Measurements from ENCODE around the gene DNHD1.

DNHD1 gene

DNA sequence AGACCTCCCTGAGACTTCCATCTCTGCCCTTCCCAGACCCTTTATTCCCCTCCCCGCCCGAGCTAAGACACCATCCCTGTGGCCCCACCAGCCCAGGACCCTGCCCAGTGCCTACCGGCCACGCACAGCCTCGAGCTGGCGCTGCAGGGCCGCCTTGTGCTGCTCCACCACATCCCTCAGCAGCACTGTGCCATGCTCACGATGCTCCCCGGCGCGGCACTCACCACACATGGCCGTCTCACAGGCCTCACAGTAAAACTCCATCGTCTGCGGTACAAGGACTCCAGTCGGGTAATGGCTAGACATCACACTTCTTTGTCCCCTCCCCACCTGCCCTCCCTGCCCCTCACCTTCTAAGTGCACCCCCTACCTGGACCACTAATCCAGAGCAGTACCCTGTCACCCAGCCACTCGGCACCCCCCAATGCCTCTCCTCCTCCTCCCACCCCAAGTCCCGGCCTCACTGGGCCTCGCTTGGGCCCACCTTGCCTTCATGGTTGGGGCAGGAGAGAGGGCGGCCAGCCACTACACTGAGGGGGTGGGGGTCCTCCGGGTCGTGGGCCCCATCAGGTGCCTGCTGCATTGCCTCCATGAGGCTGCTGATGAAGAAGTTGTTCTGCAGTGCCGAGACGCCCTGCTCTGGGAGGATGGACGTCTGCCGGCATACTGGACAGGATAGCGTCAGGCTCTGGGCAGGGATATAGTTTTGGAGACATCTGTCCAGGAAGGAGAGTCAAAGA lies 39.3 kb upstream of the DNHD1 start:
- H2AFZ ChIP-seq (ENCODE audit: low read length): no peak overlapping the region
- no peaks in the 10 kb centered on the region for H3F3A ChIP-seq (ENCODE audit: low read depth)
- TF ChIP-seq, protein P1, sequence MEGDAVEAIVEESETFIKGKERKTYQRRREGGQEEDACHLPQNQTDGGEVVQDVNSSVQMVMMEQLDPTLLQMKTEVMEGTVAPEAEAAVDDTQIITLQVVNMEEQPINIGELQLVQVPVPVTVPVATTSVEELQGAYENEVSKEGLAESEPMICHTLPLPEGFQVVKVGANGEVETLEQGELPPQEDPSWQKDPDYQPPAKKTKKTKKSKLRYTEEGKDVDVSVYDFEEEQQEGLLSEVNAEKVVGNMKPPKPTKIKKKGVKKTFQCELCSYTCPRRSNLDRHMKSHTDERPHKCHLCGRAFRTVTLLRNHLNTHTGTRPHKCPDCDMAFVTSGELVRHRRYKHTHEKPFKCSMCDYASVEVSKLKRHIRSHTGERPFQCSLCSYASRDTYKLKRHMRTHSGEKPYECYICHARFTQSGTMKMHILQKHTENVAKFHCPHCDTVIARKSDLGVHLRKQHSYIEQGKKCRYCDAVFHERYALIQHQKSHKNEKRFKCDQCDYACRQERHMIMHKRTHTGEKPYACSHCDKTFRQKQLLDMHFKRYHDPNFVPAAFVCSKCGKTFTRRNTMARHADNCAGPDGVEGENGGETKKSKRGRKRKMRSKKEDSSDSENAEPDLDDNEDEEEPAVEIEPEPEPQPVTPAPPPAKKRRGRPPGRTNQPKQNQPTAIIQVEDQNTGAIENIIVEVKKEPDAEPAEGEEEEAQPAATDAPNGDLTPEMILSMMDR (conservative IDR thresholded peaks at IDR 0.05; ENCODE audit: low read length): no peak
- TF ChIP-seq EZH2phosphoT487 (IDR thresholded peaks at IDR 0.05; ENCODE audit: borderline replicate concordance): no peak
- no peaks in the 10 kb centered on the region for H3K79me2 ChIP-seq (ENCODE audit: insufficient read depth, low read length)
- no peak overlapping the region for H3K9ac ChIP-seq (ENCODE audit: low read depth, low read length, poor library complexity, severe bottlenecking)
- H3K27me3 ChIP-seq (ENCODE audit: insufficient read depth, low read length, poor library complexity, severe bottlenecking): no peaks in the 10 kb centered on the region
- H3K4me3 ChIP-seq (ENCODE audit: low read length, poor library complexity, severe bottlenecking): no peak overlapping the region
- no peak overlapping the region for H3K4me2 ChIP-seq (ENCODE audit: low read depth, low read length, poor library complexity, severe bottlenecking)
- H3K9me3 ChIP-seq (ENCODE audit: insufficient read depth, low read depth, low read length): no peaks in the 10 kb centered on the region
- peaks cover 9% of the 10 kb centered on the region; the same call in 1 of the 2 replicates for H3K36me3 ChIP-seq (ENCODE audit: insufficient read depth, low read length)
- H3K9me2 ChIP-seq (replicated peaks; ENCODE audit: low read depth, low read length): no peaks in the 10 kb centered on the region
- no peaks in the 10 kb centered on the region for H4K20me1 ChIP-seq (ENCODE audit: insufficient read depth, low read length, poor library complexity, severe bottlenecking)
- no peaks in the 10 kb centered on the region for H3K4me1 ChIP-seq (ENCODE audit: insufficient read depth, low read length, poor library complexity, severe bottlenecking)

DNA sequence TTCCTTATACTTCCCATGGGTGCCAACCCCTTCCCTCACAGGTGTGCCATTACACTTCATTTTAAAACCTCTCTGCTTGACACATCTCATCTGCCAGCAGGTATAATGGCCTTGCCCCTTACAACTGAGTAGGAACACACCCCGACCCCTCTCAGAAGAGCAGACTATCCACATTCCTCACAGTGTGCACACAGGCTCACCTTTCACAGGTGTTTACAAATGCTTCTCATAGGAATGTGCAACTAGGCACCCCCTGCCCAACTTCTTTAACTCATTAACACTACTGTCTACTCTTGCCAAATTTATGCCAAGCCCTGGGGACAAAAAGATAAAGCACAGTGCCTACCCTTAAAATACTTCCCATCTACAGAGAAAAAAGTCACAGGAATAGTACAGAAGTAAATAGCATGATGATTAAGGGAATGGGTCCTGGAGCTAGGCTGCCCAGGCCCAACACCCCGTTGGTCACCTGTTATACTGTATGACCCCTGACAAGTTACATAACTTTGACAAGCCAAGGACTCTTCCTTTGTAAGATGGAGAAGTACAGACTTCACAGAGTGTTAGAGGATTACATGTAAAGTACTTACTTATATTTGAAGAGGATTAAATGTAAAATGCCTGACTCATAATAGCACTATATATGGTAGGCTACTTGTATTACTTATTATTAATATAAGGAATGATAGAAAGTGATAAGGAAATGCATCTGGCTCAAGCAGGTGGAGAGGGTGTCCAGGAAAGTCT lies 38.6 kb upstream of the DNHD1 start:
- Histone ChIP-seq H3K9me3 (ENCODE audit: insufficient read depth, low read depth, low read length) (no peaks in the 10 kb centered on the region), H3K4me2 (ENCODE audit: low read depth, low read length, poor library complexity, severe bottlenecking) (no peak overlapping the region), H3K27me3 (ENCODE audit: insufficient read depth, low read length, poor library complexity, severe bottlenecking) (no peaks in the 10 kb centered on the region), H3K4me1 (ENCODE audit: insufficient read depth, low read length, poor library complexity, severe bottlenecking) (no peaks in the 10 kb centered on the region), H3K79me2 (ENCODE audit: insufficient read depth, low read length) (no peaks in the 10 kb centered on the region), H3F3A (ENCODE audit: low read depth) (no peaks in the 10 kb centered on the region), H3K9ac (ENCODE audit: low read depth, low read length, poor library complexity, severe bottlenecking) (no peak overlapping the region), H3K9me2 (replicated peaks; ENCODE audit: low read depth, low read length) (no peaks in the 10 kb centered on the region), H2AFZ (ENCODE audit: low read length) (no peak overlapping the region), H4K20me1 (ENCODE audit: insufficient read depth, low read length, poor library complexity, severe bottlenecking) (no peaks in the 10 kb centered on the region), H3K4me3 (ENCODE audit: low read length, poor library complexity, severe bottlenecking) (no peak overlapping the region), H3K36me3 (ENCODE audit: insufficient read depth, low read length) (peaks cover 9% of the 10 kb centered on the region; the same call in 1 of the 2 replicates)
- TF ChIP-seq, protein P1 (conservative IDR thresholded peaks at IDR 0.05; ENCODE audit: low read length): no peak
- TF ChIP-seq EZH2phosphoT487 (IDR thresholded peaks at IDR 0.05; ENCODE audit: borderline replicate concordance): no peak

DNA sequence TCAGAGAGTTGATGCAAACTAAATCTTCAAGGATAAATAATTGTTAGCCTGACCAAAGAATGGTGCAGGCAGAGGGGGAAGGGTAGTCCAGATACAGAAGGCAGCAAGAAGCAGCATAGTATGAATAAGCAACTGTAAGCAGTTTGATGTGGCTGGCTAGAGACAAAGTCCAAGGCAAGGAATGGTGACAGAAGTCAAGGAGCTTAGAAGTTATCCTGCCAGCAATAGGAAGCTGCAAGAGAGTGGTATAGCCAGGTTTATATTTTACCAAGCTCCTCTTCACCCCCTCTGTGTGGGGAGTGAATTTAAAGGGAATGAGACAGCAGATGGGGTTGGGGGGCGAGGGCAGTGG lies 38.0 kb upstream of the DNHD1 start:
- TF ChIP-seq, protein P1 (conservative IDR thresholded peaks at IDR 0.05; ENCODE audit: low read length): no peak
- TF ChIP-seq EZH2phosphoT487 (IDR thresholded peaks at IDR 0.05; ENCODE audit: borderline replicate concordance): no peak
- no peak overlapping the region for H3K9ac ChIP-seq (ENCODE audit: low read depth, low read length, poor library complexity, severe bottlenecking)
- H3K27me3 ChIP-seq (ENCODE audit: insufficient read depth, low read length, poor library complexity, severe bottlenecking): no peaks in the 10 kb centered on the region
- no peak overlapping the region for H3K4me2 ChIP-seq (ENCODE audit: low read depth, low read length, poor library complexity, severe bottlenecking)
- H3K4me3 ChIP-seq (ENCODE audit: low read length, poor library complexity, severe bottlenecking): no peak overlapping the region
- H3K79me2 ChIP-seq (ENCODE audit: insufficient read depth, low read length): no peaks in the 10 kb centered on the region
- no peaks in the 10 kb centered on the region for H3K9me3 ChIP-seq (ENCODE audit: insufficient read depth, low read depth, low read length)
- no peaks in the 10 kb centered on the region for H4K20me1 ChIP-seq (ENCODE audit: insufficient read depth, low read length, poor library complexity, severe bottlenecking)
- H3K4me1 ChIP-seq (ENCODE audit: insufficient read depth, low read length, poor library complexity, severe bottlenecking): no peaks in the 10 kb centered on the region
- peaks cover 9% of the 10 kb centered on the region; the same call in 1 of the 2 replicates for H3K36me3 ChIP-seq (ENCODE audit: insufficient read depth, low read length)
- no peaks in the 10 kb centered on the region for H3K9me2 ChIP-seq (replicated peaks; ENCODE audit: low read depth, low read length)
- no peaks in the 10 kb centered on the region for H3F3A ChIP-seq (ENCODE audit: low read depth)
- no peak overlapping the region for H2AFZ ChIP-seq (ENCODE audit: low read length)

Measured in Loucy (cell line).